Stimulated activated CD4-positive, alpha-beta T cell treated with anti-CD3 and anti-CD28 coated beads, TNF-alpha, amount 100 ng/mL, for 1 hour (primary cell): ENCODE data around the gene CNDP2.
A peak's percentile ranks its signal among the peaks of the same experiment; 100 is the strongest.
"Not testable (repeated sequence)": the region's sequence is repeated elsewhere in the genome, so short reads cannot be mapped to it uniquely, and the experiment has no call there.

Source experiments
- DNase-seq, 3 donors: peaks; one replicate each; pipeline ENCODE4 v3.0.0-alpha.2; 2020; ENCODE audit warnings: low read depth in 3 of 3, low spot score in 1 of 3

Gene CNDP2

GRCh38 chr18:74534150-74534969 lies 38.2 kb downstream of the CNDP2 start, which contains the start of gene CNDP1:
Gene CNDP1 (plus strand): TSS chr18:74534500. CDS start chr18:74534668, 168 bp downstream.
- DNase-seq: no peak

- no peak for DNase-seq
Measured at GRCh38 chr18:74534981-74535649, 39.0 kb downstream of the CNDP2 start.

GRCh38 chr18:74539289-74539688 lies 43.1 kb downstream of the CNDP2 start:
- no peak for DNase-seq

- no peak for DNase-seq
Measured at GRCh38 chr18:74540652-74541421, 44.7 kb downstream of the CNDP2 start.

GRCh38 chr18:74541703-74542555 lies 45.8 kb downstream of the CNDP2 start:
- no peak for DNase-seq

GRCh38 chr18:74544898-74545297 lies 48.7 kb downstream of the CNDP2 start:
- no peak for DNase-seq

GRCh38 chr18:74546007-74546406 lies 49.8 kb downstream of the CNDP2 start:
- no peak for DNase-seq

GRCh38 chr18:74546751-74547530 lies 50.8 kb downstream of the CNDP2 start:
- DNase-seq: no peak

GRCh38 chr18:74547860-74548259 lies 51.7 kb downstream of the CNDP2 start:
- no peak for DNase-seq

GRCh38 chr18:74549591-74550104 lies 53.5 kb downstream of the CNDP2 start:
- DNase-seq: no peak

GRCh38 chr18:74550886-74551285 lies 54.7 kb downstream of the CNDP2 start:
- DNase-seq: no peak

GRCh38 chr18:74551452-74551851 lies 55.3 kb downstream of the CNDP2 start:
- no peak for DNase-seq

GRCh38 chr18:74551936-74552555 lies 55.9 kb downstream of the CNDP2 start:
- peak; percentile 18 to 64 (median 48) for DNase-seq

- DNase-seq: no peak
Measured at GRCh38 chr18:74556126-74556525, 60.0 kb downstream of the CNDP2 start.

GRCh38 chr18:74558096-74558495 lies 61.9 kb downstream of the CNDP2 start:
- no peak for DNase-seq

- DNase-seq: no peak
Measured at GRCh38 chr18:74562131-74562730, 66.1 kb downstream of the CNDP2 start.

GRCh38 chr18:74562775-74563174 lies 66.6 kb downstream of the CNDP2 start:
- no peak for DNase-seq

GRCh38 chr18:74563999-74564398 lies 67.8 kb downstream of the CNDP2 start:
- no peak for DNase-seq

GRCh38 chr18:74565164-74565563 lies 69.0 kb downstream of the CNDP2 start:
- not testable (repeated sequence) for DNase-seq
